CD4-positive, alpha-beta T cell treated with Interleukin-21 for 1 hour (primary cell): ENCODE data around the gene ASF1A.
"Not testable (repeated sequence)": the region's sequence is repeated elsewhere in the genome, so short reads cannot be mapped to it uniquely, and the experiment has no call there.

ENCODE experiments used
- DNase-seq: peaks from one replicate; pipeline ENCODE4 v3.0.0-alpha.2; 2020

ASF1A gene

GRCh38 chr6:118893807-118894424 lies at the start of gene ASF1A:
TSS of gene ASF1A (plus strand) at chr6:118894152. CDS start at chr6:118894414, 262 bp downstream.
- peak; percentile 98 for DNase-seq

GRCh38 chr6:118844915-118845314 lies 49.0 kb upstream of the ASF1A start:
- DNase-seq: peak; percentile 31

- DNase-seq: no peak
Observed at GRCh38 chr6:118853408-118853807, 40.5 kb upstream of the ASF1A start.

- DNase-seq: no peak
Observed at GRCh38 chr6:118856301-118856700, 37.7 kb upstream of the ASF1A start.

GRCh38 chr6:118859517-118860064 lies 34.4 kb upstream of the ASF1A start:
- no peak for DNase-seq

- no peak for DNase-seq
Observed at GRCh38 chr6:118860363-118860762, 33.6 kb upstream of the ASF1A start.

GRCh38 chr6:118860880-118861279 lies 33.1 kb upstream of the ASF1A start:
- DNase-seq: no peak

- no peak for DNase-seq
Observed at GRCh38 chr6:118862443-118862842, 31.5 kb upstream of the ASF1A start.

GRCh38 chr6:118864341-118865099 lies 29.4 kb upstream of the ASF1A start:
- DNase-seq: no peak

GRCh38 chr6:118865100-118865391 lies 28.9 kb upstream of the ASF1A start:
- no peak for DNase-seq

GRCh38 chr6:118867181-118867580 lies 26.8 kb upstream of the ASF1A start:
- no peak for DNase-seq

GRCh38 chr6:118868901-118869300 lies 25.1 kb upstream of the ASF1A start:
- DNase-seq: not testable (repeated sequence)

- no peak for DNase-seq
Observed at GRCh38 chr6:118869350-118869749, 24.6 kb upstream of the ASF1A start.

GRCh38 chr6:118869894-118870589 lies 23.9 kb upstream of the ASF1A start:
- no peak for DNase-seq

- no peak for DNase-seq
Observed at GRCh38 chr6:118871331-118871730, 22.6 kb upstream of the ASF1A start.

- no peak for DNase-seq
Observed at GRCh38 chr6:118872318-118872717, 21.6 kb upstream of the ASF1A start.

- DNase-seq: no peak
Observed at GRCh38 chr6:118872726-118873125, 21.2 kb upstream of the ASF1A start.

GRCh38 chr6:118873239-118873638 lies 20.7 kb upstream of the ASF1A start:
- no peak for DNase-seq

- DNase-seq: no peak
Observed at GRCh38 chr6:118875672-118876071, 18.3 kb upstream of the ASF1A start.

GRCh38 chr6:118876198-118876597 lies 17.8 kb upstream of the ASF1A start:
- no peak for DNase-seq

GRCh38 chr6:118876814-118877213 lies 17.1 kb upstream of the ASF1A start:
- no peak for DNase-seq

- no peak for DNase-seq
Observed at GRCh38 chr6:118877806-118878205, 16.1 kb upstream of the ASF1A start.

GRCh38 chr6:118881440-118882313 lies 12.3 kb upstream of the ASF1A start:
- no peak for DNase-seq
